HK-2 (cell line): ENCODE data around the gene MMP17.

Experiments used
- DNase-seq: peaks from one replicate; pipeline ENCODE4 v3.0.0-alpha.2; 2018; ENCODE audit not compliant: unreplicated experiment

The MMP17 gene

DNA sequence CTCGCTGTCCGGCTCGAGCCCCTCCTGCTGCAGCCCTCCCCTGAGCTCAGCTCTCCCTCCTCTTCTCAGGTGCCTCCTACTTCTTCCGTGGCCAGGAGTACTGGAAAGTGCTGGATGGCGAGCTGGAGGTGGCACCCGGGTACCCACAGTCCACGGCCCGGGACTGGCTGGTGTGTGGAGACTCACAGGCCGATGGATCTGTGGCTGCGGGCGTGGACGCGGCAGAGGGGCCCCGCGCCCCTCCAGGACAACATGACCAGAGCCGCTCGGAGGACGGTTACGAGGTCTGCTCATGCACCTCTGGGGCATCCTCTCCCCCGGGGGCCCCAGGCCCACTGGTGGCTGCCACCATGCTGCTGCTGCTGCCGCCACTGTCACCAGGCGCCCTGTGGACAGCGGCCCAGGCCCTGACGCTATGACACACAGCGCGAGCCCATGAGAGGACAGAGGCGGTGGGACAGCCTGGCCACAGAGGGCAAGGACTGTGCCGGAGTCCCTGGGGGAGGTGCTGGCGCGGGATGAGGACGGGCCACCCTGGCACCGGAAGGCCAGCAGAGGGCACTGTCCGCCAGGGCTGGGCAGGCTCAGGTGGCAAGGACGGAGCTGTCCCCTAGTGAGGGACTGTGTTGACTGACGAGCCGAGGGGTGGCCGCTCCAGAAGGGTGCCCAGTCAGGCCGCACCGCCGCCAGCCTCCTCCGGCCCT lies 22.8 kb downstream of the MMP17 start:
- peak; percentile 70 for DNase-seq

DNA sequence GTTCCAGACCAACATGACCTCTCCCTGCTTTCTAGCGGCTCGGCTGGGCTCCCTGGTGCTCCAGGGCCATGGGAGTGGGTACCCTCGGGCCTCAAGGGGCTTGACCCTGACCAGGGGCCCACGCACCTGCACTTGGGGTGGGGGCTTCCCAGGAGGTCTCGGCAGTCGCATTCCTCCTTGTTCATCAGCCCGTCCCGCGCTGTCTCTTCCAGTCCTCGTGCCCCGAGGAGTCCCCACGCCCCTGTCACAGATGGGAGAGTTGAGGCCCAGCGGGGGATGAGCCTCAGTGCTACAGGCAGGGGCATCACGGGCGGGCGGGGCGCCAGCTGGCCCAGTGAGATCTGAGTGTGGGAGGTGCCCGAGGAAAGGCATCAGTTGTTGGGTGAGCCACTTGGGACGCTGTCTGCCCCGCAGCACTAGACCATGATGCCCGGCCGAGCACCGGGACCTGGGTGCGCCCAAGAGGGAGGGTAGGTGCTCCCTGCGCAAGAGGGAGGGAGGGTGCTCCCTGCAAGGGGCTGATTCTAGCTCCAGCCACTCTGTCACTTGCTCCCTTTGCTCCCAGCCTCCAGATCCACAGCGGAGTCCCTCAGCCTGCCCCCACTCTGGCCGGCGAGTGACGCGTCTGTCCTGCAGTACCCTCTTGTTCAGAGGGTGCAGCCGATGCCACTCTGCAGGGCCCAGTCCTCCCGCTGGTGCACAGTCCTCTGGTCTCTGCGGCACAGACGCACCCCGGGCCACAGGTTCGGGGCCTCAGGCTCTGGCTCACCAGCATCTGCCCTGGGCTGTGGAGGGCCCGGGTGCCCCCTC lies 23.8 kb downstream of the MMP17 start:
- DNase-seq: no peak

DNA sequence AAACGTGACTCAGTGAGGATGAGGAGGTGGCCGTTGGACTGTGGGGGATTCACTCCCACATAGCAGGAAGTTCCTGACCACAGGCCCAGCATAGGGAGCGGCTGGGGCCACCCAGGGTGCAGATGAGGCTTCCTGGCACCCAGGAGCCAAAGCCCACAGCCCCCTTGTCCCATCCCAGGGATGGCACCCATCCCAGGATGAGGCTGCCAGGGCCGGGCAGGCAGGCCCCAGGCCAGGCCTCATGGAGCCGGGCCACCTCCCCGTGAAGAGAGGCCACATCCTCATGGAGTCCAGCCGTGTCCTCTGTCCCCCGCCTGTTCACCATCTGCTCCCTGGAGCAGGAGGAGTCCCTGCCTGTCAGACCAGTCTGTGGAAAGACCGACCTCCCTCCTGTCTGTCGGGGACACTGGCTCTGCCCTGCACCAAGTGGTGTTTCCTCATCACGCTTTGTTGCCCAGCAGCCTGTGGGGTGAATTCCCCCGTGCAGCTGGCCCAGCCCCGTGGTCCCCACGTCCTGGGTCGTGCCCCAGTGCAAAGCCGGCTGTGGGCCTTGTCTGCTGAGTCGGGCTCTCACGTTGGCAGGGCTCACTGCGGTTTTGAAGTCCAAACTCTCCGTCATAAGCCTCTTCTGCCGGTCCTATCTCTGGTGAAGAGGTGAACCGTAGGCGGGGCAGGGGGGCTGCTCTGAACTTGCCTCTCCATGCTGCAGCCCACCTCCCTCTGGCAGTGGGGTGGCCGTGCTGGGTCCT lies 24.5 kb downstream of the MMP17 start:
- peak; percentile 53 for DNase-seq

DNA sequence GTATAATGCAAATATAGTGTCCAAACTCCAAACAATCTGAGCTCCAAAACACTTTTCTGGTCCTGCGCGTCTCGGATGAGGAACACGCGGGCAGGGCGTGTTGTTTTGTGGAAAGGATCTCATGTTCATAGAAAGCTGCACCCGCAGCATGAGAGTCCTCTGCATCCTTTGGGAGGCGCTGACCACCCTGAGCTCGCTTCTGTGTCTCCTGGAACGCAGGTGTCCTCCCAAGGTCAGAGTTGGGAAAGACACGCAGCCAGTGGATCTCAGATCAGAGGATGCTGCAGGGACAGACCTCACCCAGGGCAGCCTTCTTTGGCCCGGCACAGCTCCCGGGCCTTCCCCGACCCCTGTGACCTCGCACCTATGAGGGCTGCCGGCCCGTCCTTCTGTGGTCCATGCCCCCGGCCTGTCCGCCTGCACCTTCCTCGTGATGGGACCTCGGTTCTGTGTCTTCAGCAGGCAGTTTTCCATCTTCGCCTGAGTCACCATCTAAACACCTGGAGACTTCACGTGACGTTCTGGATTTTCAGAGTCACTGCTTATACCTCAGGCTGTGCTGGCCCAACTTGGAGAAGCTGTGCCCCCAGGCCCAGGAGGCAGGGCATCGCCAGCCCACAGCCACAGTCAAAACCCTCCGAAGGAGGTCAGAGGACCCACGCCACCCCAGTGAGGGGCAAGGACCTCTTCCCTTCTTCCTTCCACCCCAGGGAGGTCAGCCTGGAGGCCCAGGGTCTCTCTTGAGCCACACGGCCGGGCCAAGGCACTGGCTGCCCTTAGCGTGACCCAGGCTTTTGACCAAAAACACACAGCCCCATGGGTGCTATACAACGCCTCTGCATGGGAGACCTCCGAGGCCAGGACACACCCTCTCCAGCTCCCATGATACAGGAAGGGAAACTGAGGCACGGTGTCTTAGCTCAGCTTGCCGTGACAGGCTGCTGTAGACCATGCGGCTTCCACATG lies 25.9 kb downstream of the MMP17 start:
- no peak for DNase-seq

DNA sequence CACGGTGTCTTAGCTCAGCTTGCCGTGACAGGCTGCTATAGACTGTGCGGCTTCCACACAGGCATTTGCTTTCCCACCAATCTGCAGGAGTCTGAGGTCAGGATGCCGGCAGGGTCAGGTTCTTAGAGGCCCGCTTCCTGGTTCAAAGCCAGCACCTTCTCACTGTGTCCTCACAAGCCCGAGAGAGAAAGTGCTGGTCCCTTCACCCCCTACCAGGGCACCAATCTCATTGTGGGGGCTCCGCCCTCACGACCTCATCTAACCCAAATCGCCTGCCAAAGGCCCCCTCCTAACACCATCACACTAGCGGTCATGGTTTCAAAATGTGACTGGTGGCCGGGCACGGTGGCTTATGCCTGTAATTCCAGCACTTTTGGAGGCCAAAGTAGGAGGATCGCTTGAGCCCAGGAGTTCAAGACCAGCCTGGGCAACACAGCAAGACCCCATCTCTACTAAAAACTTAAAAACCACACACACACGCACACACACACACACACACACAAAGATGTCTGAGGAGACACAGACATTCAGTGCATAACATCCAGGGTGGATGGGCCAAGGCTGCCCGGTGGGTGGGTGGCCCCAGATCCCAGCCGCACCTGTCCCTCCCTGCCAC lies 26.8 kb downstream of the MMP17 start:
- no peak for DNase-seq

DNA sequence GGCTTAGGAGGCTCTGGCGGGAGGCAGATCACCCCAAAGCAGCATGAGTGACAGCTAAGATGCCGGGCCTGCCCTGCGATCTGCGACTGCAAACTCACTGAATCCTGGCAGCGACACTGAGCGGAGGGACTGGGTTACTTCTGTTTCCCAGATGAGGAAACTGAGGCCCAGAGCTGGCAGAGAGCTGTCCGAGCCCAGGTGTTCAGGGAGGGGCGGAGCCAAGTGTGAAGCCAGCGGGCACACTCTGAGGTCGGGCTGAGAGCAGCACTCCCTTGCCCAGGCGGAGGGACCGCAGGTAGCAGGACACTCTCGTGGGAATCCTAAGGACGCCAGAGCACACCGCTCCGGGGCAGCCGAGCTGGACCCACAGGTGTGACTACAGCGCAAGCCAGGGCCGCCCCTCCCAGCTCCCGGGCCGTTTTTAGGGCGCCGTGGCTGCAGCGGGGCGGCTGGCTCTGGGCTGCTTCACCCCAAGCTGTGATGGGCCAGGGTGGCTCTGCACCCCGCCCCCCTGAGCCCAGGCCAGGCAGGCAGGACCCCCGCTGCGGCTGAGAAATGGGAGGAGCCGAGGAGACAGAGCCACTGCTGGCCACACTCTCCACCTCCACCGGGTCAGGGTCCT lies 27.4 kb downstream of the MMP17 start:
- DNase-seq: no peak

DNA sequence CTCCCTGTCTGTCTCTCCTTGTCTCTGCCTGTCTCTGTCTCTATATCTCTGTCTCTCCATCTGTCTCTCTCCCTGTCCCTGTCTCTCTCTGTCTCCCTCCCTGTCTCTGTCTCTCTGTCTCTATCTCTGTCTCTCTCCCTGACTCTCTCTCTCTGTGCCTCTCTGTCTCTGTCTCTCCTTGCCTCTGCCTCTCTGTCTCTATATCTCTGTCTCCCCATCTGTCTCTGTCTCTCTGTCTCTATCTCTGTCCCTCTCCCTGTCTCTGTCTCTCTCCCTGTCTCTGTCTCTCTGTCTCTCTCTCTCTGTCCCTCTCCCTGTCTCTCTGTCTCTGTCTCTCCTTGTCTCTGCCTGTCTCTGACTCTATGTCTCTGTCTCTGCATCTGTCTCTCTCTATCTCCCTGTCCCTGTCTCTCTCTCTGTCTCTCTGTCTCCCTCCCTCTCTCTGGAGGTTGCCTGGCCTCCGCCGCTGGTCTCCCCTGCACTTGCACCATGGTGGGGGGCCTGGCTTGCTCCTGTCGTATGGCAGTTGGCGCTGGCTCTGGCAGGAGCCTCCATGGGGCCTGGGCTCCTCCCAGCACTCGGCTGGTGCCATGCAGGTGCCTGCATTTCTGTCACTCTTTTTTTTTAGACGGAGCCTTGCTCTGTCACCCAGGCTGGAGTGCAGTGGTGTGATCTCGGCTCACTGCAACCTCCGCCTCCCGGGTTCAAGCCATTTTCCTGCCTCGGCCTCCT lies 28.3 kb downstream of the MMP17 start:
- no peak for DNase-seq

DNA sequence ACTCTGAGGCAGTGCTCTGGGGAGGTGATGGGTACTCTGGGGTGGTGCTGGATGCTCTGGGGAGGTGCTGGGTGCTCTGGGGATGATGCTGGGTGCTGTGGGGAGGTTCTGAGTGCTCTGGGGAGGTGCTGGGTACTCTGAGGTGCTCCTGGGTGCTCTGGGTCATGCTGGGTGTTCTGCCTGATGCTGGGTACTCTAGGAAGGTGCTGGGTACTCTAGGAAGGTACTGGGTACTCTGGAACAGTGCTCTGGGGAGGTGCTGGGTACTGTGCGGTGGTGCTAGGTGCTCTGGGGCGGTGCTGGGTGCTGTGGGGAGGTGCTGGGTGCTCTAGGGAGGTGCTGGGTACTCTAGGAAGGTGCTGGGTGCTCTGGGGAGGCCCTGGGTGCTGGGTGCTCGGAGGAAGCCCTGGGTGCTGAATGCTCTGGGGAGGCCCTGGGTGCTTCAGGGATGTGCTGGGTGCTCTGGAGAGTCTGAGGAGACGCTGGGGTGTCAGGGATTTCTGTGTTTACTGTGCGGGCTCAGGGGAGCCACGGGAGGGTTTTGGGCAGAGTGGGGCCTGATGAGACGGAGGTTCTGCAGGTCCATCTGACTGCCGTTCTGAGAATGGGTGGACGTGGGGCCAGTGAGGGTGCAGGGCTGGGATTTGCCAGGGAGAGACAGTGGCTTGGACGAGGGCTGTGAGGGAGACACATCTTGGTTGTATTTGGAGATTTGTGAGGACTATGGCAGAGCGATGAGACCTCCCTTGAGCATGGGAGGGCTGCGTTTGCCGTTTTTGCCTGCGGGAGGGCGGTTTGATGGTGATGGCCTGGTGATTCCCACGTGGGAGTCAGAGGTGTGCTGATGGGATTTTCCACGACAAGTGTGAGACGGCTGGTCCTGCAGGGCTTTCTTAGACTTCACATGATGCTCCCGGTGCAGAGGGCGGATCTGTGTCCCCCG lies 30.0 kb downstream of the MMP17 start:
- DNase-seq: no peak

DNA sequence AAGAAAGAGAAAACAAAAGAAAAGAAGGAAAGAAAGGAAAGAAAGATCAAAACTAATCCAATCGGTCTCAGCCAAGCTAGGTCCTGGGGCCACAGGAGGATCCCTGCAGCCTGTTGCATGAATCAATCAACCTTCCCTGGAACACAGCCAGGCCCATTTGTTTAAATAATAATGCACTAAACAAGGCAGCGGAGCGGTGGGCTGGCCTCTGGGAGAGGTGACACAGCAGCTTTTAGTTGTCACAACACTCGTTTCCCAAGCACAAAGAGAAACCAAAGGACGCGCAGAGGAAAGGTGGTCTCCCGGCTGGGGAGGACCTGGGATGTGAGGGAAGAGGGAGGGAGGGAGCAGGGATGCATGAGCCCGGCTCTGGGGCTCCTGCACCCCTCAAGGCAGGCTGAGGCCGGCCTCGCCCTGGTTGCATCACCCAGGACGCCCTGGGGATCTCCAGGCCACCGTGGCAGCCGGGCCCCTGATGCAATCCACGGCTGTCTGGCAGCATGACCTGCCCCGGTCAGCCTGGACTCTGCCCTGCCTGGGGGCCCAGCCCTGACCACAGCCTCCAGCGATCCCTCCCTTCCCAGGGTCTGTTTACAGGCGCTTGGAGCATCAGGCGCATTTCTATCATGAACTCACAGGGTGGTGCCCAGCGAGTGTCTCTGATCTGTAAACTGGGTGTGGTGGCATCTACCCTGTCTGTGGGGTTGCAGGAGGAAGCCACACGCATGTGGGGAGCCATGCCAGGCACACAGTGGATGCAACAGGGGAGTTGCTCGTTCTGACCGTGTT lies 32.5 kb downstream of the MMP17 start:
- DNase-seq: peak; percentile 72

DNA sequence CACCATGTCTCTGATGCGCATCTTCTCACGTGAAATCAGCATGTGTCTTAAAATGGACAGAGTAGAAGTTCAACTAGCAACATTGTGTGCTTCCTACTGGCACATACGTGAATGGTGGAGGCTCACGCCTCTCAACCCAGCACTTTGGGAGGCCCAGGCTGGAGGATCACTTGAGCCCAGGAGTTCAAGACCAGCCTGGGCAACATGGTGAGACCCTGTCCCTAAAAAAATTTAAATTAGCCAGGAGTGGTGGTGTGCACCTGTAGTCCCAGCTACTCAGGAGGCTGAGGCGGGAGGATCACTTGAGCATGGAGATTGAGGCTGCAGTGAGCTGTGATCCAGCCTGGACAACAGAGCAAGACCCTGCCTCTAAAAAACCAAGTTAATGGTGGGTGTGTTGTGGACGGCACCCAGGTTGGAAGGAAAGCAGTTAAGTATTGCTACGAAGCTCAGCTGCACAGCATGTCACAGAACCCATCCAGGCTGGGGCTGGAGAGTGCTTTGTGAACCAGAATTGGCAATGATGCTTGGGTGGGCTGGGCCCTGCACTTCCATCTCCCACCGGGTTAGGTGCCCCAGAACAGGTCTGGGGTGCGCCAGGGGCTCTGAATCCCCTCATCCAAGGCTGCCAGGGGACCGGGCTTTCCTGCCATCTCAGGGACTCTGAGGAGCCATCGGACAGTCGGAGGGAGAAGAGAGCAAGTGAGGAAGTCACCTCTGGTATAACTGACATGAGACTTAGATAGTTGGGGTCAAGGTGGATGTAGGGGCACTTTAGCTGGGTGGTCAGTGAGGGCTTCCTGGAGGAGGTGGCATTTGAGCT lies 33.3 kb downstream of the MMP17 start:
- DNase-seq: no peak

DNA sequence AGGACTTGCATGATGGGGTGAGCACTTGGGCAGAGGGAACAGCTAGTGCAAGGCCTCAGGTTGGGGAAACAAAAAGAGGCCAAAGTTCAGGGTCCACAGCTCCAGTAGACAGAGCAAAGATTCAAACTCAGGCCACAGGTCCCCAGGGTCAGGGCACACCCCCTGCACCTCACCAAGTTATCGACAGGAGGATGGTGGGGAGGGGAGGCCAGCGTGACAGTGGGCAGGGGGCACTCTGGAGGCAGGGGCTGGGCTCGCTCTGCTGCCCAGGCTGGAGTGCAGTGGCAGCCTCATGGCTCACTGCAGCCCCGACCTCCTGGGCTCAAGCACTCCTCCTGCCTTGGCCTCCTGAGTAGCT lies 33.9 kb downstream of the MMP17 start:
- DNase-seq: no peak

DNA sequence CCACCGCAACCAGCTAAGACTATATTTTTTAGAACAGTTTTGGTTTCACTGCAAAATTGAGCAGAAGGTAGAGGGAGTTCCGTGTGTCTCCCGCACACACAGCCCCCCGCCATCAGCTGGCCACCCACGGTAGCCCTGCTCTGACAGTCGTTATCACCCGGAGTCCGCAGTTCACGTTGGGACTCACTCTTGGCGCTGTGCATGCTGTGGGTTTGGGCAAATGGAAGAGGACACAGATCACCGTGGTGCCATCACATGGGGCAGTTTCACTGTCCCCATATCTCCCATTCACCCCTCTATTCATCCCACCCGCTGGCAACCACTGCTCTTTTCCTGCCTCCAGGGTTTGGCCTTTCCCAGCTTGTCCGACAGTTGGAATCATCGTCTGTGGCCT lies 34.4 kb downstream of the MMP17 start:
- DNase-seq: no peak

DNA sequence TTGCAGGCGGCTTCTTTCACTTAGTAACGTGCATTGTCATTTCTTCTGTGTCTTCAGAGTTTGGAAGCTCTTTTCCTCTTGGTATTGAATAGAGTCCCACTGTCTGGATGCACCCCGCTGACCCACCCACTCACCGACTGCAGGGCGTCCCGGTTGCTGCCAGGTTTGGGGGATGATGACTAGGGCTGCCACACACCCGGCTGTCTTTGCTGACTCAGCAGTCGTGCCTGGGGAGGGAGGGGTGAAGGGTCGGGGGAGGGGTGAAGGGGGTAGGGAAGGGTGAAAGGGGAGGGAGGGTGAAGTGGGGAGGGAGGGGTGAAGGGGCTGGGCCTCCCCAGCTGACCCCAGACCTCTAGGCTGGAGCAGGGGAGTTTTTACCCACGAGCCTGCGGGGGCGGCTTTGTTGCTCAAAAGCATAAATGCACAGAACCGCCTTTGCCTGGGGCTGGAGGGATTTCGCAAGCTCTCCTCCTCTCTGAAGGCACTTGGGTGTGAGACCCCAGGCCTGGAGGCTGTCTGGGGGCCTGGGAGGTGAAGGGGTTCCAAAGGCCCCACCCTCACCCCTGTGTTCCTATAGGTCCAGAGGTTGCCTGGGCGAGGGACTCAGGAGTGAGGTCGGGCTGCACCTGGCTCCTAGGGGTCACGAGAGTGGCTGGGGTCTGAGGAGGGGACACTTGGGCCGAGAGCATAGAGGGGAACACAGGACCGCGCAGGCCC lies 35.0 kb downstream of the MMP17 start:
- no peak for DNase-seq

DNA sequence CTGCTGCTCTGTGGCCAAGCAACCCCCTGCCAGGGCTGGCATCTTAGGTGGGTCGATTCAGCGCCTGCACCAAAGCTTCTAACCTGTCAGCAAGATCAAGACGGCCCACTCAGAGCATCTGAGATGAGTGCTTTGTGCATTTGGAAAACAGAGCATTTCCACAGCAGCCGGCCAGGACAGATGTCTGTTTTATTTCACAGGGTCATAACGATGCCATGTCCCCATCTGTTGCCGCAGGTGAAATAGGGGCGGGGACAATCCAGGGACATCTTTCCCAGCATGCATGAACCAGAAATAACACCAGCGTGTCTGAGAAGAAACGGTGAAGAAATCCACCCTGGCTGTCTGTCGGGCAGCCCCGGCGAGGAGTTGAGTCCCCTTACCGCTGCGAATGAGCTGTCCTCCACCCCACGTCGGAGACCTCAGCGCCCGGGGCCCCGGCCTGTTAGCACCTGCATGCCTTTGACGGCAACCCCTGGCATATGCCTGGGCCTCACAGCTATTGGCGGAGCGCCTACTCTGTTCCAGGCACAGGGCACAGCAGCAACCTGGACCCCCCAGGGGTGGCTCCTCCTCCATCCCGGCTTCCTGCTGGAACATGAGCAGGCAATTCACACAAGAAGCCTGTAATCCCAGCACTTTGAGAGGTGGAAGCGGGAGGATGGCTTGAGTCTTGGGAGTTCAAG lies 35.7 kb downstream of the MMP17 start:
- DNase-seq: no peak

DNA sequence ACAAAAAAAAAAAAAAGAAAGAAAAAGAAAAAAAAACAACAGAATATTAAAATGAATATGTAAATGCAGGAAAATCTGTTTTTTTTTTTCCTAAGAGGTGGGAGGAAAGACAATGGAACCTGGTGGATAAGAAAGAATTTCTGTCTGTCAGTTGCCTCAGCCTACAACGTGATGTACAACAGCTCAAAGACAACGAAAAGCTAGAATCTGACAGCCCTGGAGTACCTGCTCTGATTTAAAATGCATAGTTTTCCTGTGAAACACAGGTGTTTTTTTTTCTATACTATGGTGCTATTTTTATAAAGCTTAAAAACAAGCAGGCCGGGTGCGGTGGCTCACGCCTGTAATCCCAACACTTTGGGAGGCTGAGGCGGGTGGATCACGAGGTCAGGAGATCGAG lies 36.3 kb downstream of the MMP17 start:
- no peak for DNase-seq
